ENCODE data around the gene HDAC9.

HDAC9 gene

GRCh38 chr7:18513343-18513742 lies 17.8 kb downstream of the HDAC9 start:
- H3K9me3 ChIP-seq (ENCODE audit: insufficient read depth, low read length), result no peaks in the 10 kb centered on the region
- H3K4me3 ChIP-seq (ENCODE audit: low read length), result no peak overlapping the region
- peak overlapping the region; percentile 8; the same call in 1 of the 2 replicates for H3K4me2 ChIP-seq (ENCODE audit: low read length)
- no peaks in the 10 kb centered on the region for H3K36me3 ChIP-seq (replicated peaks; ENCODE audit: low read depth, low read length)
- 0 out of 2 replicates have a peak overlapping the region, but pooled peaks have one; percentile 11 for H2AFZ ChIP-seq (ENCODE audit: low read depth, low read length)
- H3K27me3 ChIP-seq (ENCODE audit: low read depth, low read length), result no peaks in the 10 kb centered on the region
- H4K20me1 ChIP-seq (ENCODE audit: insufficient read depth, low read length), result no peaks in the 10 kb centered on the region
- H3K79me2 ChIP-seq (ENCODE audit: low read length), result peaks cover 17% of the 10 kb centered on the region
- peak overlapping the region; percentile 30; the same call in 1 of the 2 replicates for H3K9ac ChIP-seq (ENCODE audit: low read length)
- peaks cover 81% of the 10 kb centered on the region for H3K4me1 ChIP-seq (ENCODE audit: low read length)
- H3K27ac ChIP-seq (ENCODE audit: low read length), result peak overlapping the region; percentile 98
- TF ChIP-seq EZH2phosphoT487 (IDR thresholded peaks at IDR 0.05; ENCODE audit: low read depth) (no peak), CTCF (IDR thresholded peaks at IDR 0.05; ENCODE audit: low read depth, low read length) (no peak)

GRCh38 chr7:18515067-18515466 lies 19.5 kb downstream of the HDAC9 start:
- no peak overlapping the region for H3K4me3 ChIP-seq (ENCODE audit: low read length)
- H3K9ac ChIP-seq (ENCODE audit: low read length), result no peak overlapping the region
- H3K27me3 ChIP-seq (ENCODE audit: low read depth, low read length), result no peaks in the 10 kb centered on the region
- no peaks in the 10 kb centered on the region for H3K9me3 ChIP-seq (ENCODE audit: insufficient read depth, low read length)
- H3K4me1 ChIP-seq (ENCODE audit: low read length), result peaks cover 85% of the 10 kb centered on the region
- no peak overlapping the region for H3K4me2 ChIP-seq (ENCODE audit: low read length)
- H3K36me3 ChIP-seq (replicated peaks; ENCODE audit: low read depth, low read length), result no peaks in the 10 kb centered on the region
- no peaks in the 10 kb centered on the region for H4K20me1 ChIP-seq (ENCODE audit: insufficient read depth, low read length)
- no peak overlapping the region for H3K27ac ChIP-seq (ENCODE audit: low read length)
- TF ChIP-seq CTCF (IDR thresholded peaks at IDR 0.05; ENCODE audit: low read depth, low read length) (no peak), EZH2phosphoT487 (IDR thresholded peaks at IDR 0.05; ENCODE audit: low read depth) (no peak)
- peaks cover 17% of the 10 kb centered on the region for H3K79me2 ChIP-seq (ENCODE audit: low read length)
- H2AFZ ChIP-seq (ENCODE audit: low read depth, low read length), result no peak overlapping the region

GRCh38 chr7:18517646-18518045 lies 22.1 kb downstream of the HDAC9 start:
- Histone ChIP-seq H3K9me3 (ENCODE audit: insufficient read depth, low read length) (no peaks in the 10 kb centered on the region), H3K4me3 (ENCODE audit: low read length) (peak overlapping the region; percentile 20; the same call in 1 of the 2 replicates), H3K27ac (ENCODE audit: low read length) (peak overlapping the region; percentile 99), H4K20me1 (ENCODE audit: insufficient read depth, low read length) (no peaks in the 10 kb centered on the region), H3K4me2 (ENCODE audit: low read length) (peak overlapping the region; percentile 70), H3K27me3 (ENCODE audit: low read depth, low read length) (no peaks in the 10 kb centered on the region), H2AFZ (ENCODE audit: low read depth, low read length) (peak overlapping the region; percentile 78), H3K36me3 (replicated peaks; ENCODE audit: low read depth, low read length) (no peaks in the 10 kb centered on the region), H3K4me1 (ENCODE audit: low read length) (peaks cover 84% of the 10 kb centered on the region), H3K79me2 (ENCODE audit: low read length) (peaks cover 4% of the 10 kb centered on the region), H3K9ac (ENCODE audit: low read length) (peak overlapping the region; percentile 51)
- TF ChIP-seq CTCF (IDR thresholded peaks at IDR 0.05; ENCODE audit: low read depth, low read length) (no peak), EZH2phosphoT487 (IDR thresholded peaks at IDR 0.05; ENCODE audit: low read depth) (no peak)

GRCh38 chr7:18518555-18518954 lies 23.0 kb downstream of the HDAC9 start:
- peak overlapping the region; percentile 70 for H3K4me2 ChIP-seq (ENCODE audit: low read length)
- H3K27me3 ChIP-seq (ENCODE audit: low read depth, low read length), result no peaks in the 10 kb centered on the region
- H3K4me1 ChIP-seq (ENCODE audit: low read length), result peaks cover 82% of the 10 kb centered on the region
- no peaks in the 10 kb centered on the region for H3K9me3 ChIP-seq (ENCODE audit: insufficient read depth, low read length)
- peak overlapping the region; percentile 51 for H3K9ac ChIP-seq (ENCODE audit: low read length)
- peaks cover 10% of the 10 kb centered on the region for H3K79me2 ChIP-seq (ENCODE audit: low read length)
- TF ChIP-seq CTCF (IDR thresholded peaks at IDR 0.05; ENCODE audit: low read depth, low read length) (no peak), EZH2phosphoT487 (IDR thresholded peaks at IDR 0.05; ENCODE audit: low read depth) (no peak)
- 0 out of 2 replicates have a peak overlapping the region, but pooled peaks have one; percentile 25 for H2AFZ ChIP-seq (ENCODE audit: low read depth, low read length)
- H4K20me1 ChIP-seq (ENCODE audit: insufficient read depth, low read length), result no peaks in the 10 kb centered on the region
- peak overlapping the region; percentile 21 for H3K4me3 ChIP-seq (ENCODE audit: low read length)
- no peaks in the 10 kb centered on the region for H3K36me3 ChIP-seq (replicated peaks; ENCODE audit: low read depth, low read length)
- H3K27ac ChIP-seq (ENCODE audit: low read length), result peak overlapping the region; percentile 99

All from OCI-LY3 (cell line).